ENCODE results near the gene ITIH5.
"Not testable (repeated sequence)": the region's sequence is repeated elsewhere in the genome, so short reads cannot be mapped to it uniquely, and the experiment has no call there.

ITIH5 gene

GRCh38 chr10:7687228-7687907, 20.6 kb upstream of the ITIH5 start:
- DNase-seq = peak in 54 of 56 donors; percentile 3 to 94 (median 64)

DNA sequence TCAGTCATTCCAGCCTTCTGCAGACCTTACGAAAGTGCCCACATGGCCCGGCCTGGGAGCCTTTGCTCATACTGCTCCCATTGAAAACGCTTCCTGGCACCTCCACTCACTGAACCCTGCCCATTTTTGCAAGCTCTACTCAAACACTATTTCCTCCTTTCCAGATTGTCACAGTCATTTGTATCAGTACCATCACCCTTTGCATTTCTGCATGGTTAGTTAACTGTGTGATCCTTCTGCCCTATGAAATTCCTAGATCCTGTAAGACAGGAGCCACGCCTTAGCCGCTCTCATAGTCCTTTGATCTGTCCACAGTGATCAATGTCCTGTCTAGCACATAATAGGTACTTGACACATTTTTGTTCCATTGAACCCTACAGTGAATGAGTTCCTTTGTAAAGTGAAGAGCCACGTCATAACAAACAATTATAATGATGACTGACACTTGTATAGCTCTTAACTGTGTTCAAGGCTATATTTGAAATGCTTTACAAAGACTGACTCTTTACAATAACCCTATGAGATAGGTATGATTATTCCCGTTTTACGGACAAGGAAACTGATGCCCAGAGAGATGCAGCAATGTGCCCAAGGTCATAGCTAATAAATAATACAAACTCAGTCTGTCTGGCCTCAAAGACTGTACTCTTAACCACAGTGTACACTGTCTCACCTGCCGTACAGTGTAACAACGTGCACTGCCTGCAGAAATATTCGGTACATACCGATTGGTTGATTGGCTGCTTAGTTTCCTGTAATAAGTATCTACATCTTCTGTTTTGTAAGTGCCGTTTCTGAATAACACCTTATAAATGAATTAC, 19.8 kb upstream of the ITIH5 start:
- no peak for DNase-seq

GRCh38 chr10:7680078-7680477, 13.3 kb upstream of the ITIH5 start:
- not testable (repeated sequence) for DNase-seq

DNA sequence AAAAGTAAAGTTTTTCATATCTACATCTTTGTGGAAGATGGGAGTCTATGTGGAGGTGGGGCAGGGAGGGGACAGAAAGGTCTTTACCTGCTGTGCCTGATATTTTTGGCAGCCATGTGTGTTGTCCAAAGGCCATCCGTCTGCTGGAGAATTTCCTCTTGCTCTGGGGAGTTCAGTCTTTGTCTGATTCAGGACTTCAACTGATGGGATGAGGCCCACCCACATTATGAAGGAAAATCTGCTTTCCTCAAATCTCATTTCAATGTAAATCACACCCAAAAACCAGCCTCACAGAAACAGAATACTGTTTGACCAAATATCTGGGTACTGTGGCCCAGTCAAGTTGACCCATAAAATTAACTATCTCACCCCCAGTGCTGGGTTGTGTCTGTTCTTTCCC, 12.5 kb upstream of the ITIH5 start:
- no peak for DNase-seq

- no peak for DNase-seq
Measured at GRCh38 chr10:7672341-7673134, 5.8 kb upstream of the ITIH5 start.

- no peak for DNase-seq
Measured at GRCh38 chr10:7670157-7670556, 3.4 kb upstream of the ITIH5 start.

DNA sequence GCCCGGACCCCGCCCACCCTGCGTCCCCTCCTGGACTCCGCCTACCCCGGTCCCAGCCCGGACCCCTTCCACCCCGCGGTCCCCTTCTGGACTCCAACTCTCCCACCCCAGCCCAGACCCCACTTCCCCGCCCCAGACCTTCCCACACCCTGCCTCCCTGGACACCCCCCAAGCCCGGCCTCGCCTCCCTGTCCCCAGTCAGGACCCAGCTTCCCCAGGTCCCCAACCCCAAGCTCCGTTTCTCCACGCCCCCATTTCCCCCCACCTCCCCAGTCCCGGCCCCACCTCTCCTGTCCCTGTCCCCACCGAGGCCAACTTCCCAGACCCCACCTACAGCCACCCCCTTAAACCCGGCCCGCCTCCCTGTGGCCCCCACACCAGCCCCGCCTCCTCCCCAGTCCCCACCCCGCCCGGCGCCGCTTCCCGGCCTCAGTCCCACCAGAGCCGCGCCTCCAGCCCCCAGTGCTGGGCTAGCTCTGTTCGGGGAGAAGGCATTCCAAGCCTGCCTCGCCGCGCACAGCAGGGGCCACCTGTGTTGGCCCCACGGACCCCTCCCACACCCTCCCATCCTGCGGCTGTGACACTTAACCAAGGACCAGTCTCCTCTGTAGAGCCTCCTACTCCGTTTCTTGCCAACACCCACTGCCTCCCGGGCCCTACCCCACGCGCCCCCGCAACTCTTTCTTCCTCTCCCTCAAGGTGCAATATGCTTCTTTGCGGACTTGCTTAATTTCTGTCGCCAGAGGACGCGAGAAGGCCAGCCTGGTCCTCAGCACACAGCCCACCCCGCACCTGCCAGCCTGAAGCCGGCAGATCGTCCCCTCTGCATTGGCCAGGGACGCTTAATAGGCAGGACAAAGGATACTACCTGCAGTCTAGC, 736 bp upstream of the ITIH5 start:
- peak in 1 of 56 donors; percentile 26 for DNase-seq

- no peak for DNase-seq
Measured at GRCh38 chr10:7665767-7666166, 999 bp downstream of the ITIH5 start.

DNA sequence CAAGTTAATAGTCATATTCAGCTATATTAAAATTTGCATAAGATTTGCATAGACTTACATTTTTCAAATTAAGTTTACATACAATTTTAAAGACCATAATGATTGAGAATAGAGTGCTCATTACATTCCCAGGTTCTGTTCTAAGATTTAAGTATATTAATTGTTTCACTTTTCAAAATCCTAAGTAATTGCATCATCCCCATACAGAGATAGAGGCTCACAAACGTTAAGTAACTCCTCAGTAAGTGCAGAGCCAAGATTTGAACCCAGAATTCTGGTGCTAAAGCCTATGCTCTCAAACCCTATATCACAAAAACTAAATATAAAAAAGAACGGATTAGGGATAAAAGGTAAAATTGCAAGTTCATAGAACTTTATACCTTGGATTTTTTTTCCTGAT, 2.1 kb downstream of the ITIH5 start:
- DNase-seq = no peak

DNA sequence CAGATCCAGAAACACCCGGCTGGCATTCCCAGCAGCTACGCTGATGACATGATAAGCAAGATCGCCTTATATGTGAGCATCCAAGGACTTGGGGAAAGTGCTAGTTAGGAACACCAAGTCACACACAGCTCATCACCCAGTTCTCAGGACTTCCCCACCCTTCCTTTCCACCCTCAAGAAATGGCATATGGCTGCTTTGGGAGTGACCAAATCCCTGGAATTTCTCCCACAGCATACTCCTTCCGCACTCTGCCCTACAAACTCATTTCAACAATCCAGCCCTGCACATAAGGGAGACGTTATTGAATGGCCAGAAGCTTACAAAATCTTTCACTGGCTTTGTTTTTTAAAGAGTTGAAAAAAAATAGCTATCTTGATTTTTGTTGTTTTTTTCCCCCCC, 4.2 kb downstream of the ITIH5 start:
- DNase-seq = no peak

DNA sequence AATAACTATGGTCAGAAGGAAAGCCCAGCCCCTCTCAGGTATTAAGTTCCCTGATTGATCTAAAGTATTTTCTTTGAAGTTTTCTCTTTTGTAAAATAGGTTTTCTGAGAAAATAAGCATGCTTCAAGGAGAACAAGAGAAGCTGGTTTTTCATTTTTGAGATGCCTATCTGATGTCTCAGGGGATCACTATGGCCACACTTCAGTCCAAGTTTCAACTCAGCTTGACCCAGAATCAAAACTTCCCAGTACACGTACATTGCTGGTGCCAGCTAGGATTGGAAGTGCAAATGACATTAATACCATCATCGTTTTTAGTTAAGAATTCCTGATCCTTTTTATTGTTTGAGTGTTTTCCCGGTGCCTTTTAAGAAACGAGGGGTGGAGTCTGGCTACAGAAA, 7.2 kb downstream of the ITIH5 start:
- no peak for DNase-seq

- DNase-seq = no peak
Measured at GRCh38 chr10:7657552-7657951, 9.2 kb downstream of the ITIH5 start.

DNA sequence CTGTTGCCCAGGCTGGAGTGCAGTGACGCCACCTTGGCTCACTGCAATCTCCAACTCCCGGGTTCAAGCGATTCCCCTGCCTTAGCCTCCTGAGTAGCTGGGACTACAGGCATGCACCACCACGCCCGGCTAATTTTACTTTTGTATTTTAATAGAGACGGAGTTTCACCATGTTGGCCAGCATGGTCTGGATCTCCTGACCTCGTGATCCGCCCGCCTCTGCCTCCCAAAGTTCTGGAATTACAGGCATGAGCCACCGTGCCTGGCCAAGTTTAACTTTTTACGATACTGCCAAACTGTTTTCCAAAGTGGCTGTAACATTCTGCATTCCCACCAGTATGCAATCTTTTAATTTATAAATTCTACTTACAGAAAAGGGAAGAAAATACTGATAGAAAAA, 9.7 kb downstream of the ITIH5 start:
- DNase-seq = not testable (repeated sequence)

GRCh38 chr10:7651853-7652470, 14.8 kb downstream of the ITIH5 start:
- no peak for DNase-seq

- no peak for DNase-seq
Measured at GRCh38 chr10:7649673-7650300, 17.0 kb downstream of the ITIH5 start.

DNA sequence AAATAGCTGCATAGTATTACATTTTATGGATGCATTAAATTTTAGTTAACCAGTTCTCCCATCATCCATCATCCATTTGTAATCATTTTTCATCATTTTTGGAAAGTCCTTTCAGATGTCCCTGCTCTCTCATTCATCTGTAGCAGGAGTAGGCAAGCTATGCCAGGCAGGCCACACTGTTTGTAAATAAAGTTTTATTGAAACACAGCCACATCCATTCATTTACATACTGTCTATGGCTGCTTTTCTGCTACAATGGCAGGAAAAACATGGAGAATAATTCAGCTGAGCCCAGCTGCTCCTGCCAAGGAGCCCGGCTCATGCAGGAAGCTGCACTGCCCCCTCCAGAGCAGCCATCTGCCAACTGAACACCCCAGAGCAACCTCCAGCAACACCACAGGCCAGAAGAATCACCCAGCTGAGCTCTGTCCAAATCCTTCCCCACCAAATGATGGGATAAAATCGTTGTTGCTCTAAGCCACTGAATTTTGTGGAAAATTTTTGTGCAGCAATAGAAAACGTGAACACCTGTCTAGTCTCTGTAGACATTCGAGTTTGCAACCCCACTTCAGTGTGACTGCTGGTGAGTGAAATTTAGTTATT, 19.6 kb downstream of the ITIH5 start:
- no peak for DNase-seq

GRCh38 chr10:7642491-7643011, 24.2 kb downstream of the ITIH5 start:
- no peak for DNase-seq

GRCh38 chr10:7635408-7636125, 31.2 kb downstream of the ITIH5 start:
- DNase-seq = no peak
